ENCODE data around the gene SPG21.

The SPG21 gene

GRCh38 chr15:64931381-64931780 lies 58.3 kb downstream of the SPG21 start:
- no peak for DNase-seq

DNA sequence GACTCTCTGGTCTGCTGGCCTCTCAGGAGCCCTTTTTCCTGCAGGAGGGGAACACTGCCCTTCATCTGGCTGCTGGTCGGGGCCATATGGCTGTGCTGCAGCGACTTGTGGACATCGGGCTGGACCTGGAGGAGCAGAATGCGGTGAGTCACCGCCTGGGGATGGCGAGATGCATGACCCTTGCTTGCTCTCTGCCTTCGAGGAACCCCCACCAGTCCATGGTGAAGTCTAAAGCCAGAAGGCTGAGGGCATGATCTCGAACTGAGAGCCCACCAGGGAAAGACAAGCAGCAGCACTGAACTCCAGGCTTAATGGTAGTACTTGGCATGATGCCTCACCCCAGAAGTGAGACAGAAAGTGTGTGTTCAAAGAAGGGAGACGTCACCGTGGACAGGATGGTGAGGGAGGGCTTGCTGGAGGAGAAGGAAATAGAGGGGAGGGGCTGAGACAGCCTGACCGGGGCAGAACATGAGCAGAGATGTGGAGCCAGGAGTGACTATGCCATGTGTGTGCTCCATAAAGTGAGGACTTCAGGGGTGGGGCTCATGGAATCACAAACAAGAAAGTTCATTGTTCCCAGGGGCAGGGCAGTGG lies 58.8 kb downstream of the SPG21 start:
- no peak for DNase-seq

- DNase-seq, result no peak
Measured at GRCh38 chr15:64930019-64930652, 59.6 kb downstream of the SPG21 start.

GRCh38 chr15:64928626-64929220 lies 61.0 kb downstream of the SPG21 start:
- no peak for DNase-seq

- no peak for DNase-seq
Measured at GRCh38 chr15:64926661-64927060, 63.1 kb downstream of the SPG21 start.

DNA sequence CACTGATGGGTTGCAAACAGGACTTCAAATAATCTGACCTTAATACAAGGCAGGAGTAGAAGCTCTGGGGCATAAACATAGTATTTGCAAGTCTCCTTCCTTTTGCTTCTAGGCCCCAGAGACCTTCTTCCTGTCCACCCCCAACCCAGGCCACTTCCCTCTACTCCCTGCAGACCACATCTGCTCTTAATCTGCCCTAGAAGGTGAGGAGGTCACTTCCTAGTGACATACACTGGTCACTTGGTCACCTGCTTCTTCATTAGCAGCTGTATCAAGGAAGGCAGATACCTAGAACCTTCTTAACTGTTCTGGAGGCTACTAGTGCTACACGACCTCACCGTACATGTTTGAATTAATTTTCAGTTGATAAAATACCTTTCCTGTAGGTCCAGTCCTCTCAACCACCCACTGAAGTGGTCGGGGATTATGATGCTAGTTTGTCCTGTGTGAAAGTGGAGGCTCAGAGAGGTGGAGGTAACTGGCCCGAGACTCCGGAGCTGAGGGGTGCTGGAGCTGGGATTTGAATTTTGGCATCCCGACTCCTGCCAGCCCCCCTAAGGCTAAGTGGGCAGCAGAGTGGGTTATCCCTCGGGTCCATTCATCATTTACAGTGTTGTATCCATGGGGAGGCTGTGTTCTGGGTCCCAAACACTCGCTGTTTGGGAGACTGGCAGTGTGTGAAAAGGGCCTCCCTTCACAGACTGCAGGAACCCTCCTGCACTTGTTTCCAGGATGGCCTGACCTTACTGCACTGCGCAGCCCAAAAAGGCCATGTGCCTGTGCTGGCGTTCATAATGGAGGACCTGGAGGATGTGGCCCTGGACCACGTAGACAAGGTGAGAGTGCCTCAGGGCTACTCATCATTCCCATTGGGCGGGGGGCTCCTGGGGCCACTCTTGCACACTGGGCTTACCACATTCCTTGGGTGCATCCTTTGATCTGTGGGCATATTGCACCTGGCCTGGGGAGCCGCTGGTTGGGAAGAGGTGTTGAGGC lies 64.1 kb downstream of the SPG21 start:
- DNase-seq, result no peak

- no peak for DNase-seq
Measured at GRCh38 chr15:64923546-64923945, 66.2 kb downstream of the SPG21 start.

- no peak for DNase-seq
Measured at GRCh38 chr15:64921711-64922110, 68.0 kb downstream of the SPG21 start.

DNA sequence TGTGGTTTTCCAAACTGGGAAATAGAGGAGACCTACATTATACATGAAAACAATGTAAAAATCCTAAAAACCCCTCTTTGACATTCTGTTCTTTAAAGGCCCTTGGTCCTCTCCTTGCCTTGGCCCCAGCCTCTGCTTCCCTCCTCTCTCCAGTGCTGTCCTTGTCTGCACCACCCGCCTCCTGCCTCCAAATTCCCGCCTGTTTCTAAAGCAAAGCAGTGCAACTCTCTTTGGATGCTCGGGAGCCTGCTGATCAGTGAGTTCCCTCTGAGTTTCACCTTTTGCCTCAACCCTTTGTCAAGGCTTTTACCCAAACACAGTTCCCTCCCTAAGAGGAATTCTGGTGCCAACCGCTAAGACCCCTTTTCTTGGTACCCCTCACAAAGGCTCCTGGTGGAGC lies 70.0 kb downstream of the SPG21 start:
- DNase-seq, result no peak

DNA sequence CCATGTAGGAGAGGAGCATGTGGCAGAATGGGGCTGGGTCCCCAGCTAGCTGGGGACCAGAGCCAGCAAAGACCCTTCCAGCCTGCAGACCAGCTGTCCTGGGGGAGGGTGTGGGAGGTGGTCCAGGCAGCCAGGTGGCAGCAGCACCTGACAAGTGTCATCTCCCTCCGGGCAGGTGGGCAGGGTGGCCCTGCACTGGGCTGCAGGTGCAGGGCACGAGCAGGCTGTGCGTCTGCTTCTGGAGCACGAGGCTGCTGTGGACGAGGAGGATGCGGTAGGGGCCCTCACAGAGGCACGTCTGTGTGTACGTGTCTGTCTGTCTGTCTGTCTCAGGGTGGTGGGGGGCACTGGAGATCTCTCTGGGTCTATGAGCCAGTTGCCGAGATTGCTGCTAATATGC lies 72.5 kb downstream of the SPG21 start:
- DNase-seq, result no peak

DNA sequence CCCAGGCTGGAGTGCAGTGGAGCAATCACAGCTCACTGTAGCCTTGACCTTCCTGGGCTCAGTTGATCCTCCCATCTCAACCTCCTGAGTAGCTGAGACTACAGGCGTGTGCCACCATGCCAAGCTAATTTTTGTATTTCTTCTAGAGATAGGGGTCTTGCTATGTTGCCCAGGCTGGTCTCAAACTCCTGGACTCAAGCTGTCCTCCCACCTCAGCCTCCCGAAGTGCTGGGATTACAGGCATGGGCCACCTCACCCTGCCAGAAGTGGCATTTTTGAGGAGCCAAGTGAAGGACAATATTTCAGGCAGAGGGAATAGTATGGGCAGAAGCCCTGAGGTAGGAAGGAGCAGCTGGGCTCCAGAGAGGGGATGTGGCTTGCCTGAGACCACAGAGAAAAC lies 73.3 kb downstream of the SPG21 start:
- no peak for DNase-seq

DNA sequence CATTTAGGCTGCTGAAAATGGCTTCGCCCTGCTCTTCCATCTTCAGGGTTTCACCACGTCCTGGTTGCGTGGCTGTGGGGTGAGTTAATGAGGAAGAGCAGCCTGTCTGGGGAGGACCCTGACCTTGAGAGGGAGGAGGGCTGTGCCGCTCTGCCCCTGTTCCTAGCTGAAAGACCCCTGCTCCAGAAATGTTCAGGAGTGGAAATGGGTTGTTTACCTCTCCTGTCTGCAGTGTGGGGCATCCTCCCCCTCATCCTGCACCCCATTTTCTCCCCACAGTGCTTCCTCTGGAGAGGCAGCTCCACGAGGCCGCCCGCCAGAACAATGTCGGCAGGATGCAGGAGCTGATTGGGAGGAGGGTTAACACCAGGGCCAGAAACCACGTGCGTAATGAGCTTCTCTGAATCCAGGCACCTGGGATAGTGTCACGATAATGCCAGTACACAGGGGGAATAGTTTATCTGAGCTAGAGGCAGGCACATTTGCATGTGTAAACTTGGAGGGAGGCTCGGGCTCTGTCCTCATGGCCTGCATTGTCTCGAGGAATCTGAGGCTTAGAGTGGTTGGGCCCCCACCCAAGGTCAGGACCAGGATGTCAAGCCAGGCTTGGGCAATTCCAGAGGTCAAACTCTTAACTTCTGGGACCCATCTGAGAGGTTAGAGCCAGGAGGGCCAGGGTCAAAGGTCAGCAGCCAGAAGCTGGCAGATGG lies 74.0 kb downstream of the SPG21 start:
- DNase-seq, result no peak

Data from activated effector memory CD4-positive, alpha-beta T cell treated with Interleukin-2 at 50 U/mL for 16 hours (primary cell).